ENCODE results near the gene MSL1.
A peak's percentile ranks its signal among the peaks of the same experiment; 100 is the strongest.

The MSL1 gene

DNA sequence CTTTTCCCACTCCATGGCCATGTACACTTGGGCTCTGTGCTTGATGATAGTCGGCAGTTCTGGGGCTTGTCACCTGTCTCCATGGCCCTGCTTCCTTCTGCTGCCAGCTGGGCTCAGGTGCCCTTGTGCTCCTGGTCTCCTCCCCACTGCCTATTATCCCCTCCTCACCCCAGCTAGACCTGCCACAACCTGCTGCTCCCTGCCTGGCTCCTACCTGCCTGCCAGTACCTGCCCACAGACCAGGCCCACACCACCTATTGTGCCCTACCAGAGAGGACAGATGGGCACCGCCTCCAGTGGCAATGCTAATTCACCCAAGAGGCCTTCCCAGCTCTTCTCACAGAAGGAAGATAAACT is 55.0 kb downstream of the MSL1 start:
- TF ChIP-seq, protein P1, sequence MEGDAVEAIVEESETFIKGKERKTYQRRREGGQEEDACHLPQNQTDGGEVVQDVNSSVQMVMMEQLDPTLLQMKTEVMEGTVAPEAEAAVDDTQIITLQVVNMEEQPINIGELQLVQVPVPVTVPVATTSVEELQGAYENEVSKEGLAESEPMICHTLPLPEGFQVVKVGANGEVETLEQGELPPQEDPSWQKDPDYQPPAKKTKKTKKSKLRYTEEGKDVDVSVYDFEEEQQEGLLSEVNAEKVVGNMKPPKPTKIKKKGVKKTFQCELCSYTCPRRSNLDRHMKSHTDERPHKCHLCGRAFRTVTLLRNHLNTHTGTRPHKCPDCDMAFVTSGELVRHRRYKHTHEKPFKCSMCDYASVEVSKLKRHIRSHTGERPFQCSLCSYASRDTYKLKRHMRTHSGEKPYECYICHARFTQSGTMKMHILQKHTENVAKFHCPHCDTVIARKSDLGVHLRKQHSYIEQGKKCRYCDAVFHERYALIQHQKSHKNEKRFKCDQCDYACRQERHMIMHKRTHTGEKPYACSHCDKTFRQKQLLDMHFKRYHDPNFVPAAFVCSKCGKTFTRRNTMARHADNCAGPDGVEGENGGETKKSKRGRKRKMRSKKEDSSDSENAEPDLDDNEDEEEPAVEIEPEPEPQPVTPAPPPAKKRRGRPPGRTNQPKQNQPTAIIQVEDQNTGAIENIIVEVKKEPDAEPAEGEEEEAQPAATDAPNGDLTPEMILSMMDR (IDR thresholded peaks at IDR 0.05; ENCODE audit: extremely low read depth, missing control alignments) = no peak
- DNase-seq (ENCODE audit: low spot score) = no peak

DNA sequence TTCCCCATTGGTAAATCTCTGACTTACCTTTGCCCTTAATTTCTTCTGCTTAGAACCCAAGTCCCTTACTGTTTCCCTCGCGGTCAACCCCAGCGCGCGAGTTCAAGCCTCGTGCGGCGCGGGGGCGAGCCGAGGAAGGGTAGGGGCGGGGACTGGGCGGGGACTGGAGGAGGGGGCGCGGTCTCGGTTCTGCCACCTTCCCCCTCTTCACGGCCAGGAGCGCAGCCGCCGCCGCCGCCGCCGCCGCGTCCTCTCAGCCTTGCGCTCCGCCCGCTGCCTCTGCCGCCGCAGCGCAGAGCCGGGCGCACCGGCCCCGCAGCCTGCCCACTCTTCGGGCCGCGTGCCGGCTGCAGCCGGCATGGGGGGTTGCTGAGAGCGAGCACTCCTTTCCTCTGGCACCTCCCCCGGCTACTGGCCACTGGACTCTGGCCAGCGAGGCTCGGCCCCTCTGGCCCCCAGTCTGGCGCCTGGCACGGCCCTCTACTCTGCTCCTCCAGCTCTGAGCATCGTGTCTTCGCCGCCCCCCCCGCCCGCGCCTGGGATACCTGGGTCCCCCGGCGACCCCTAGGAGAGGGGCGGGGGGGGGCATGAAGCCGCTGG is 55.6 kb downstream of the MSL1 start, which contains the start of gene RAPGEFL1:
TSS of gene RAPGEFL1 (plus strand) at position 196 of the 600 bp plus-strand sequence. CDS start at position 588, 392 bp downstream.
- peak; percentile 94 for DNase-seq (ENCODE audit: low spot score)
- TF ChIP-seq, protein P1 (IDR thresholded peaks at IDR 0.05; ENCODE audit: extremely low read depth, missing control alignments) = no peak

DNA sequence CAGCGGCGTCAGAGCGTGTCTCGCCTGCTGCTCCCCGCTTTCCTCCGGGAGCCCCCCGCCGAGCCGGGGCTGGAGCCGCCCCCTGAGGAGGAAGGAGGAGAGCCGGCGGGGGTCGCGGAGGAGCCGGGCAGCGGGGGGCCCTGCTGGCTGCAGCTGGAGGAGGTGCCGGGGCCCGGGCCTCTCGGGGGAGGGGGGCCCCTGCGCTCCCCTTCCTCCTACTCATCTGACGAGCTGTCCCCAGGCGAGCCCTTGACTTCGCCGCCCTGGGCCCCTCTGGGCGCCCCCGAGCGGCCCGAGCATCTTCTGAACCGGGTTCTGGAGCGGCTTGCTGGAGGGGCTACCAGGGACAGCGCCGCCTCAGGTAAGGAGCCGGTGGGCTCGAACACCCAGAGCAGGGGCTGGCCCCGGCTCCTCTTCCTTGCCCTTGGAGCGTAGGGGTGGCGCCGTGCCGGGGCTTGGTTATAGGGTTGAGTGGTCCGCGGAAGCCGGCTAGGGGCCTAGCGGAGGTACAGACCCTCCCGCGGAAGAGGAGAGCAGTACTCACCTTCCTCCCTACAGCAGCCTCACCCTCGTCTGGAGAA is 56.3 kb downstream of the MSL1 start:
- TF ChIP-seq, protein P1 (IDR thresholded peaks at IDR 0.05; ENCODE audit: extremely low read depth, missing control alignments) = no peak
- DNase-seq (ENCODE audit: low spot score) = no peak

DNA sequence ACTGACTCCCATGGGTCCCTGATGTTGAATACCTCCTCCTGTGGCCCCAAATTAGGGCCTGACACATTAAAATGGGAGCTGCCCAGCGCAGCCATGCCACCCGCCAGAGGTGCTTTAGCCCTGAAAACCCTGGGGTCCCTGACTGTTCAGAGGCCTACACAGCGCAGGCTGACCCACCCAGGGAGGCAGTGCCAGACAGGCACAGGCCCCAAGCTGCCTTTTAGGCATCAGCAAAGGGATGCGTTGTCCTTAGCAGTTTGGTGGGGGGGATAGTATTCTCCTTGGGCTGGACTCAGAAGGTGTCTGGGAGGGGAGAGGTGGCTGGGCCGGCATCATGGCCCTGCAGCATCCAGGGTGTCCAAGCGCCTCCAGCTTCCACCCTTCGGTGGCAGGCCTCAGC is 56.9 kb downstream of the MSL1 start:
- TF ChIP-seq, protein P1 (IDR thresholded peaks at IDR 0.05; ENCODE audit: extremely low read depth, missing control alignments) = no peak

DNA sequence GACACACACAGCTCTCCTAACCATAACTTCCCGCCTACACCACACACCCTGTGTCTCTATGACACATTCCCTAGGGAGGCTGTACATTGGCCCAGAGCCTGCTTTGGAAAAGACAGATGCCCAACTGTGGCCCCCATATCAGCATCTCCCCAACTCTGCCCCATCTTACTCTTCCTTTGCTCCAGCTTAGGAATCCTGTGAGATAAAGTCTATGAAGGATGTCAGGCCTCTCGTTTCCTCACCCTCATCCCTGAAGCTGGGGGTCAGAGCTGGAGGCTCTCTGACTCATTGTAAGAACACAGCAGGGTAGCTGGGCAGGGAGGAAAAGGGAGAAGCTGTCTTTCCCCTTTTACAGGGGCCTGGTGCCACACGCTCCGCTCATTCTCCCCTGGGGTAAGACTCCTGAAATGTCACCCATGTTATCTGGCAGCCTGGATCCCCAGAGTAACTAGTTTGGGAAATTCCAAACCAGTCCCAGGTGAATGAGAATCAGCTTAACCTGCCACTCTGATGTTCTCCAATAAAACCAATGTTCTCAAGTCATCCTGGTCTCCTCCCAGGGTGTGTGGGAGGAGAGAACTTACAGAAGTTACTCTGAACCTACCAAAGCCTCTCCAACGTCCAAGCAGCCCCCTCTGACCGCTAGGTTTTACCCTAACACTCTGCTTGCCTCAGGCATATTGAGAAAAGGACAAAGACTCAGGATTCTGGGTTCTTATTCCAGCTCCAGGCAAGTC is 58.3 kb downstream of the MSL1 start:
- TF ChIP-seq, protein P1 (IDR thresholded peaks at IDR 0.05; ENCODE audit: extremely low read depth, missing control alignments) = no peak
- DNase-seq (ENCODE audit: low spot score) = no peak

More for the DNA sequence above, 56.9 kb downstream of the MSL1 start:
- DNase-seq (ENCODE audit: low spot score) = no peak

DNA sequence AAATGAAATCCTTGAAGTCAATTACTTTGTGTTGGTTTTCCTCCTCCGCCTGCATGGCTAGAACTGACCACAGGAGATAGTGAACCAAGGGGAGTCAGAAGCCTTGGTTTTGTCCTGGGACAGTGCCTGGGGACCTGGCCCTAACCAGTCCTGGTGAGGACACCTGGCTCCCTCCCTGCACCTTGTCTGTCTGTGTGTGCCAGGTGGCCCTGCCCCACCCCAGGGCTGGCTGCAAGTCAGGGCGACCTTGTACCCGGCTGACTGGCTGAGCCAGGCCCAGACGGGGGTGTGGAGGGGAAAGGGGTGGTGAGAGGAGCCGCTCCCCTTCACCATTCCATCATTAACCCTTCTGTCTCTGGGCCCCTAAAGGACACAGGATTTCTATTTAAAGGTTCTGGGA is 58.9 kb downstream of the MSL1 start:
- TF ChIP-seq, protein P1 (IDR thresholded peaks at IDR 0.05; ENCODE audit: extremely low read depth, missing control alignments) = no peak
- no peak for DNase-seq (ENCODE audit: low spot score)

DNA sequence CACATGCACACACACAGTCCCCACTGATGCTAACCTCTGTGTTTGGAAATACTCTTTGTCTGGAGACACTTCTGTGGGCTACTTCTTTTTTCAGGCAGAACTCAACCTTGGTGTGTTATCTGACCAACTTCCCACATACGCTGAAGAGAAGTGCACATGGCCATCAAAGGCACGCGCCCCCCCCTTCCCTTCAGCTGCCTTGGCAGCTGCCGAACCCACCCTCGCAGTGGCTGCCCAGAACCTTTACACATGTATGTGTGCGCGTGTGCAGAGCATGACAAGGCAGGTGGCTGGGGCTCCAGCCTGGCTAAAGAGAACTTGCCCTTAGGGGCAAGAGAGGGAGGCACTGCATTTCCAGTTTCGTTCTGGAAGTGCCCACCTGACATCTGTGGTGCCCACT is 59.4 kb downstream of the MSL1 start:
- no peak for DNase-seq (ENCODE audit: low spot score)
- TF ChIP-seq, protein P1 (IDR thresholded peaks at IDR 0.05; ENCODE audit: extremely low read depth, missing control alignments) = no peak
